Measurements from ENCODE around the gene DPP4. TPM values are rescaled to one million over a fixed set of nuclear protein-coding genes. Genes with fewer than 3 reads are reported as not detected.

Gene DPP4
- total RNA-seq, 1 experiment from 2014 or later, result 27.6 TPM

- intact Hi-C loops (cut with micrococcal nuclease; ENCODE audit: unreplicated experiment), result loop anchor here (2.0 to 10.0 kb wide), 2 partner anchors 175 to 723 kb away; no protein-coding TSS in a partner anchor
- Mint-ChIP-seq H3K9me3 (ENCODE audit: low read depth, unreplicated experiment) (no peaks in the 10 kb centered on the region), H3K4me1 (ENCODE audit: low read depth, unreplicated experiment) (no peaks in the 10 kb centered on the region), H3K4me3 (ENCODE audit: low read depth, unreplicated experiment) (no peak overlapping the region), H3K27ac (ENCODE audit: unreplicated experiment) (no peak overlapping the region), H3K27me3 (ENCODE audit: unreplicated experiment) (no peaks in the 10 kb centered on the region), H3K36me3 (ENCODE audit: insufficient read depth, unreplicated experiment) (no peaks in the 10 kb centered on the region)
- no TSS peak for BruUV-seq (replicated peaks)
- DNase-seq, result no peak
- CTCF ChIA-PET, result no interaction called here
- no peak for TF ChIP-seq CTCF (IDR thresholded peaks at IDR 0.05; ENCODE audit: unreplicated experiment)
Observed at GRCh38 chr2:161947836-161948235, 126.2 kb downstream of the DPP4 start.

GRCh38 chr2:161947406-161947805 lies 126.6 kb downstream of the DPP4 start:
- Mint-ChIP-seq H3K27ac (ENCODE audit: unreplicated experiment) (no peak overlapping the region), H3K9me3 (ENCODE audit: low read depth, unreplicated experiment) (no peaks in the 10 kb centered on the region), H3K36me3 (ENCODE audit: insufficient read depth, unreplicated experiment) (no peaks in the 10 kb centered on the region), H3K4me3 (ENCODE audit: low read depth, unreplicated experiment) (no peak overlapping the region), H3K4me1 (ENCODE audit: low read depth, unreplicated experiment) (no peaks in the 10 kb centered on the region), H3K27me3 (ENCODE audit: unreplicated experiment) (no peaks in the 10 kb centered on the region)
- TF ChIP-seq CTCF (IDR thresholded peaks at IDR 0.05; ENCODE audit: unreplicated experiment), result no peak
- intact Hi-C loops (cut with micrococcal nuclease; ENCODE audit: unreplicated experiment), result loop anchor here (2.0 to 10.0 kb wide), 2 partner anchors 175 to 723 kb away; no protein-coding TSS in a partner anchor
- DNase-seq, result no peak
- BruUV-seq (replicated peaks), result no TSS peak
- CTCF ChIA-PET, result interaction anchor here (0.6 to 2.1 kb wide), 2 partner anchors 359 to 360 kb away, joined by 3 to 6 read pairs; no protein-coding TSS in a partner anchor

GRCh38 chr2:161946489-161947107 lies 127.4 kb downstream of the DPP4 start:
- CTCF ChIA-PET, result interaction anchor here (0.6 to 2.1 kb wide), 3 partner anchors 358 to 360 kb away, joined by 3 to 6 read pairs (median 4); no protein-coding TSS in a partner anchor
- TF ChIP-seq CTCF (IDR thresholded peaks at IDR 0.05; ENCODE audit: unreplicated experiment), result peak; percentile 44

GRCh38 chr2:161943011-161943410 lies 131.0 kb downstream of the DPP4 start:
- no TSS peak for BruUV-seq (replicated peaks)
- Mint-ChIP-seq H3K4me3 (ENCODE audit: low read depth, unreplicated experiment) (no peak overlapping the region), H3K36me3 (ENCODE audit: insufficient read depth, unreplicated experiment) (no peaks in the 10 kb centered on the region), H3K27ac (ENCODE audit: unreplicated experiment) (no peak overlapping the region), H3K9me3 (ENCODE audit: low read depth, unreplicated experiment) (no peaks in the 10 kb centered on the region), H3K4me1 (ENCODE audit: low read depth, unreplicated experiment) (no peaks in the 10 kb centered on the region), H3K27me3 (ENCODE audit: unreplicated experiment) (no peaks in the 10 kb centered on the region)
- CTCF ChIA-PET, result interaction anchor here (0.6 kb wide), 1 partner anchor 113 kb away, joined by 3 read pairs; no protein-coding TSS in a partner anchor
- intact Hi-C loops (cut with micrococcal nuclease; ENCODE audit: unreplicated experiment), result loop anchor here (10.0 kb wide), 1 partner anchor 718 kb away; no protein-coding TSS in a partner anchor
- TF ChIP-seq CTCF (IDR thresholded peaks at IDR 0.05; ENCODE audit: unreplicated experiment), result no peak
- no peak for DNase-seq

More at GRCh38 chr2:161946489-161947107, 127.4 kb downstream of the DPP4 start:
- DNase-seq, result peak; percentile 34
- intact Hi-C loops (cut with micrococcal nuclease; ENCODE audit: unreplicated experiment), result loop anchor here (1.0 to 10.0 kb wide), 3 partner anchors 176 to 722 kb away; no protein-coding TSS in a partner anchor
- no peaks in the 10 kb centered on the region for H3K36me3 Mint-ChIP-seq (ENCODE audit: insufficient read depth, unreplicated experiment)
- no peaks in the 10 kb centered on the region for H3K9me3 Mint-ChIP-seq (ENCODE audit: low read depth, unreplicated experiment)
- no peaks in the 10 kb centered on the region for H3K4me1 Mint-ChIP-seq (ENCODE audit: low read depth, unreplicated experiment)
- no peaks in the 10 kb centered on the region for H3K27me3 Mint-ChIP-seq (ENCODE audit: unreplicated experiment)
- no peak overlapping the region for H3K4me3 Mint-ChIP-seq (ENCODE audit: low read depth, unreplicated experiment)
- no TSS peak for BruUV-seq (replicated peaks)
- no peak overlapping the region for H3K27ac Mint-ChIP-seq (ENCODE audit: unreplicated experiment)

Other genes with a start within 250 kb of the DPP4 start
- not detected in 2 replicates for gene GCG, start 78.0 kb upstream of the DPP4 start, total RNA-seq (2022)
- gene FAP, start 169.2 kb upstream of the DPP4 start, total RNA-seq (2022), result 0.61 and 2.1 TPM in 2 replicates
- 63.7 and 126 TPM in 2 replicates for gene IFIH1, start 244.5 kb upstream of the DPP4 start, total RNA-seq (2022)